Nephron progenitor cell (in vitro differentiated cells): ENCODE data around the gene MAPK9.

Source experiments
- DNase-seq: peaks from one replicate; pipeline ENCODE4 v3.0.0; 2021
- H3K27ac Mint-ChIP-seq: 2 replicates; pipeline ENCODE4 v1.8.0; 2021; ENCODE audit warnings: mild to moderate bottlenecking, moderate library complexity, mixed read lengths
- H3K27me3 Mint-ChIP-seq: 2 replicates; pipeline ENCODE4 v1.8.0; 2021; ENCODE audit warnings: mild to moderate bottlenecking, low read depth, mixed read lengths; ENCODE audit not compliant: poor library complexity
- H3K36me3 Mint-ChIP-seq: 2 replicates; pipeline ENCODE4 v1.8.0; 2021; ENCODE audit warnings: low read depth, mixed read lengths
- H3K4me1 Mint-ChIP-seq: 2 replicates; pipeline ENCODE4 v1.8.0; 2021; ENCODE audit warnings: mixed read lengths
- H3K4me3 Mint-ChIP-seq: 2 replicates; pipeline ENCODE4 v1.8.0; 2021; ENCODE audit warnings: mild to moderate bottlenecking, moderate library complexity, mixed read lengths
- H3K9me3 Mint-ChIP-seq: 2 replicates; pipeline ENCODE4 v1.8.0; 2021; ENCODE audit warnings: mild to moderate bottlenecking, moderate library complexity, mixed read lengths
- TF ChIP-seq, protein P1 (sequence below): fragments of 200-600 bp; sonication (generic); IDR thresholded peaks from 2 replicates; pipeline ENCODE4 v1.5.0; 2021; ENCODE audit warnings: antibody characterized with exemption

MAPK9 gene

GRCh38 chr5:180336234-180337020, 44.5 kb upstream of the MAPK9 start:
- Mint-ChIP-seq H3K27me3 (no peaks in the 10 kb centered on the region), H3K4me1 (peaks cover 9% of the 10 kb centered on the region), H3K9me3 (peaks cover 6% of the 10 kb centered on the region), H3K36me3 (peaks cover 61% of the 10 kb centered on the region), H3K27ac (no peak overlapping the region), H3K4me3 (no peak overlapping the region)
- DNase-seq = no peak
- TF ChIP-seq, protein P1, sequence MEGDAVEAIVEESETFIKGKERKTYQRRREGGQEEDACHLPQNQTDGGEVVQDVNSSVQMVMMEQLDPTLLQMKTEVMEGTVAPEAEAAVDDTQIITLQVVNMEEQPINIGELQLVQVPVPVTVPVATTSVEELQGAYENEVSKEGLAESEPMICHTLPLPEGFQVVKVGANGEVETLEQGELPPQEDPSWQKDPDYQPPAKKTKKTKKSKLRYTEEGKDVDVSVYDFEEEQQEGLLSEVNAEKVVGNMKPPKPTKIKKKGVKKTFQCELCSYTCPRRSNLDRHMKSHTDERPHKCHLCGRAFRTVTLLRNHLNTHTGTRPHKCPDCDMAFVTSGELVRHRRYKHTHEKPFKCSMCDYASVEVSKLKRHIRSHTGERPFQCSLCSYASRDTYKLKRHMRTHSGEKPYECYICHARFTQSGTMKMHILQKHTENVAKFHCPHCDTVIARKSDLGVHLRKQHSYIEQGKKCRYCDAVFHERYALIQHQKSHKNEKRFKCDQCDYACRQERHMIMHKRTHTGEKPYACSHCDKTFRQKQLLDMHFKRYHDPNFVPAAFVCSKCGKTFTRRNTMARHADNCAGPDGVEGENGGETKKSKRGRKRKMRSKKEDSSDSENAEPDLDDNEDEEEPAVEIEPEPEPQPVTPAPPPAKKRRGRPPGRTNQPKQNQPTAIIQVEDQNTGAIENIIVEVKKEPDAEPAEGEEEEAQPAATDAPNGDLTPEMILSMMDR = no peak

DNA sequence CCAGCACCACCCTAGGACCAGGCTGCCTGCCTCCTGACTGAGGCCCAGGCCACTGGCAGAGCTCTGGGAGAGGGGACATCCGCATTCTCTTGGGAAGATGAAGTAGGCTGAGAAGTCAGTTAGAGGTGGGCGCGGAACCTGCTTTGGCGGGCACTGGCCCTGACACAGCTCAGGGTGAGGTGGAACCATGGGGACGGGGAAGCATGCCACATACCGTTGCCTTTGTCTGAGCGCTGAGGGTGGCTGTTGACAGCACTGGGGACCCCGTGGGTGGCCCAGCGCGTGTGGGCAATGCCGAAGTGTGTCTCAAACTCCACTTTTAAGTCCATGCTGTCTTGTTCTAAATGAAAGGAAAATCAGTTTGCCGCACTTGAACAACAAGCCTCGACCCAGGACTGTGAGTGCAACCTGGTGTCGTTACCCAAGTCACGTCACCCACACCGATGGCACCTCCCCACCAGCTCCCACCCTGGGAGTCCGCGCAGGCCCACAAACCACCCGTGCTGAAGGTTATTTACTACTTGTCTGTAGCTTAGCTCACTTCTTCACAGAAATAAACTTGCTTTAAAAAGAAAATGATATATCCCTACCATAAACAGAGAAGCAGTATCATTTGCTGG, 43.8 kb upstream of the MAPK9 start:
- peaks cover 11% of the 10 kb centered on the region for H3K4me1 Mint-ChIP-seq

DNA sequence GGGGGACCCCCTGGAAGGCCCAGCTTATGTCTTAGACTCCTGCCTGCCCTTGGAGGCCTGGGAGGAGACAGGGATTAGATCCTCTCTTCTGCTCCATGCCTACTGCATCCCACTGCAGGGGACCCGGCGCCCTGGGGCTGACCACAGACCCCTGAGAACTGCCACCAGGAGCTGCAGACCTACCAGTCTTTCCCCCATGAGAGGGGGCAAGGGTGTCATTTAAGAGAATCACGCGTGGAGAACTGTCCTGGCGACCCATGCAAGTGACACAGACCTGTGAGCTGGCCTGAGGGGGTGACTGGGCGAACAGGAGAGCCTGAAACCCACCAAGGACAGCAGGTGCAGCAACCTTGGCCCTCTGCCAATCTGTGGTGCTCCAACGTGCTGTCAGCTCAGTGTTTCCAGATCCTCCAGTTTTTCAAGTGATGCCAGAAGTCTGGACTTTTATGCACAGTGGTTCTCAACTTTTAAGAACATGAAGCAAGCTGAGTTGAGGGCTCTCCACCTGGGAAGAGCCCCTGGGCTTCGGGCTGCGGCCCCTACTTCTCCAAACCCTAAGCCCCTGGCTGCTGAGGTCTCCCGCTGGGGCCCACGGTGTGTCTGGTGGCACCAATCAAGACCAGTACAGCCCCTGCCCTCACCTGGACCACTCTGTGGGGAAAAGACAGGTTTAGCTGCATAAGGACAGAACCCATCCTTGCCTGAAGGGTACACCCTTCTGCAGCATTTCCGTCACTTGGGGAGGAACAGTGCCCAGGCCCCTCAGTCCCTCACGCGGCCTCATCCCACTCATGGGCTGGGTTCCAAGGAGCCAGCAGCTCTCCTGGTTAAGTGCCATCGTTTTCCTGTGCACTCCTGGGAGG, 43.1 kb upstream of the MAPK9 start:
- no peaks in the 10 kb centered on the region for H3K27me3 Mint-ChIP-seq
- H3K27ac Mint-ChIP-seq = no peak overlapping the region
- H3K4me1 Mint-ChIP-seq = peaks cover 11% of the 10 kb centered on the region
- no peak for DNase-seq
- H3K36me3 Mint-ChIP-seq = peaks cover 75% of the 10 kb centered on the region
- TF ChIP-seq, protein P1 = no peak
- H3K4me3 Mint-ChIP-seq = no peak overlapping the region
- peaks cover 6% of the 10 kb centered on the region for H3K9me3 Mint-ChIP-seq

More for the DNA sequence above, 43.8 kb upstream of the MAPK9 start:
- Mint-ChIP-seq H3K4me3 (no peak overlapping the region), H3K36me3 (peaks cover 68% of the 10 kb centered on the region), H3K27ac (no peak overlapping the region), H3K9me3 (peaks cover 6% of the 10 kb centered on the region), H3K27me3 (no peaks in the 10 kb centered on the region)
- no peak for DNase-seq
- TF ChIP-seq, protein P1 = no peak

- peaks cover 5% of the 10 kb centered on the region for H3K4me1 Mint-ChIP-seq
- H3K27ac Mint-ChIP-seq = no peak overlapping the region
- H3K9me3 Mint-ChIP-seq = peaks cover 6% of the 10 kb centered on the region
- H3K4me3 Mint-ChIP-seq = no peak overlapping the region
- TF ChIP-seq, protein P1 = no peak
- H3K36me3 Mint-ChIP-seq = peaks cover 76% of the 10 kb centered on the region
- no peaks in the 10 kb centered on the region for H3K27me3 Mint-ChIP-seq
- DNase-seq = no peak
These were observed 42.3 kb upstream of the MAPK9 start for GRCh38 chr5:180334176-180334575.

- TF ChIP-seq, protein P1 = no peak
- H3K4me1 Mint-ChIP-seq = peaks cover 5% of the 10 kb centered on the region
- no peak overlapping the region for H3K4me3 Mint-ChIP-seq
- H3K27me3 Mint-ChIP-seq = no peaks in the 10 kb centered on the region
- H3K27ac Mint-ChIP-seq = no peak overlapping the region
- H3K36me3 Mint-ChIP-seq = peaks cover 81% of the 10 kb centered on the region
- H3K9me3 Mint-ChIP-seq = peaks cover 6% of the 10 kb centered on the region
- no peak for DNase-seq
These were observed 41.8 kb upstream of the MAPK9 start for GRCh38 chr5:180333661-180334060.
